Kidney (tissue), 14 donors: ENCODE results near the gene CDK15. TPM values are rescaled to one million over a fixed set of nuclear protein-coding genes. Genes with fewer than 3 reads are reported as not detected.

Experiments used
- DNase-seq, 5 donors: peaks; one replicate each; pipeline ENCODE4 v3.0.0-alpha.2; 2013 to 2020
- FAIRE-seq: peaks from 2 replicates; lab custom pipeline; 2012; peaks lifted over from hg19 to GRCh38; lab: Jason Lieb, UNC
- H3K27ac ChIP-seq, 2 donors: one replicate each; pipeline ENCODE4 v1.7.0; 2013; ENCODE audit warnings: low read depth in 2 of 2, low read length in 2 of 2, inconsistent platforms in 1 of 2
- H3K27me3 ChIP-seq: one replicate; pipeline ENCODE4 v1.7.1; 2013; ENCODE audit warnings: low read length, inconsistent platforms; ENCODE audit not compliant: control insufficient read depth, insufficient read depth
- H3K36me3 ChIP-seq, 3 donors: one replicate each; pipeline versions ENCODE4 v1.7.0 to v1.7.1; 2013; ENCODE audit warnings: low read length in 3 of 3, control low read depth in 1 of 3, inconsistent platforms in 1 of 3; ENCODE audit not compliant: insufficient read depth in 3 of 3, control insufficient read depth in 2 of 3
- H3K4me1 ChIP-seq, 3 donors: one replicate each; pipeline versions ENCODE4 v1.7.0 to v1.7.1; 2013; ENCODE audit warnings: low read length in 3 of 3, inconsistent platforms in 1 of 3, low read depth in 1 of 3; ENCODE audit not compliant: control insufficient read depth in 2 of 3, insufficient read depth in 2 of 3
- H3K4me3 ChIP-seq, 3 donors: one replicate each; pipeline versions ENCODE4 v1.7.0 to v1.8.1; 2013; ENCODE audit warnings: low read length in 3 of 3, control low read depth in 1 of 3, inconsistent platforms in 1 of 3
- H3K9ac ChIP-seq, 3 donors: one replicate each; pipeline versions ENCODE4 v1.7.0 to v1.7.1; 2013; ENCODE audit warnings: low read length in 3 of 3, control low read depth in 1 of 3, inconsistent platforms in 1 of 3
- H3K9me3 ChIP-seq, 3 donors: one replicate each; pipeline versions ENCODE4 v1.7.0 to v1.7.1; 2013; ENCODE audit warnings: low read length in 3 of 3, control low read depth in 1 of 3, inconsistent platforms in 1 of 3; ENCODE audit not compliant: control insufficient read depth in 2 of 3, insufficient read depth in 1 of 3
- intact Hi-C: fragments of 100-400 bp; cut with DNase I; formaldehyde crosslinking; loops from one replicate; pipeline ENCODE4 v1.11.1; 2022
- polyA plus RNA-seq: library from polyadenylated mRNA; stranded (reverse); fragments of 350-450 nt; fragmentation: Illumina TruSeq; extraction: RNeasy Lipid Tissue Mini Kit (QIAGEN cat#74804); gene quantifications from one replicate; pipeline ENCODE4 v1.2.3, GENCODE V29; 2014; ENCODE audit warnings: low read depth, low replicate concordance; ENCODE audit not compliant: insufficient read depth
- total RNA-seq: library from RNA; stranded (reverse); fragmentation: NEBNext Ultra II Directional; extraction: Animal tissue kit (Norgen Biotek cat#: 25700); gene quantifications from one replicate; pipeline ENCODE4 v1.2.1, GENCODE V29; 2021
- TF ChIP-seq, protein P1 (sequence below): IDR thresholded peaks from 3 replicates; pipeline ENCODE4 v1.5.1; 2012; ENCODE audit warnings: mild to moderate bottlenecking, moderate library complexity, borderline replicate concordance; ENCODE audit not compliant: insufficient read depth; ENCODE audit errors: extremely low read depth
- donor health status: control.
- donor health status: control.
- donor health status: control.
- donor health status: control.
- donor health status: control.
- donor health status: DM: yes; HTN: yes; CAD: no.
- donor health status: Normal renal cell carcinoma (clear cell type).

CDK15 gene
- total and polyA plus RNA-seq, 2 donors from 2014 or later, result 0.11 to 2.7 TPM

GRCh38 chr2:201768918-201769317 lies 37.4 kb upstream of the CDK15 start:
- Histone ChIP-seq H3K27ac (no peak overlapping the region), H3K36me3 (peaks cover 0 to 3% (median 2%) of the 10 kb centered on the region in 3 donors), H3K9me3 (no peaks in the 10 kb centered on the region), H3K27me3 (no peaks in the 10 kb centered on the region), H3K4me1 (no peaks in the 10 kb centered on the region), H3K4me3 (no peak overlapping the region), H3K9ac (no peak overlapping the region)
- TF ChIP-seq, protein P1, sequence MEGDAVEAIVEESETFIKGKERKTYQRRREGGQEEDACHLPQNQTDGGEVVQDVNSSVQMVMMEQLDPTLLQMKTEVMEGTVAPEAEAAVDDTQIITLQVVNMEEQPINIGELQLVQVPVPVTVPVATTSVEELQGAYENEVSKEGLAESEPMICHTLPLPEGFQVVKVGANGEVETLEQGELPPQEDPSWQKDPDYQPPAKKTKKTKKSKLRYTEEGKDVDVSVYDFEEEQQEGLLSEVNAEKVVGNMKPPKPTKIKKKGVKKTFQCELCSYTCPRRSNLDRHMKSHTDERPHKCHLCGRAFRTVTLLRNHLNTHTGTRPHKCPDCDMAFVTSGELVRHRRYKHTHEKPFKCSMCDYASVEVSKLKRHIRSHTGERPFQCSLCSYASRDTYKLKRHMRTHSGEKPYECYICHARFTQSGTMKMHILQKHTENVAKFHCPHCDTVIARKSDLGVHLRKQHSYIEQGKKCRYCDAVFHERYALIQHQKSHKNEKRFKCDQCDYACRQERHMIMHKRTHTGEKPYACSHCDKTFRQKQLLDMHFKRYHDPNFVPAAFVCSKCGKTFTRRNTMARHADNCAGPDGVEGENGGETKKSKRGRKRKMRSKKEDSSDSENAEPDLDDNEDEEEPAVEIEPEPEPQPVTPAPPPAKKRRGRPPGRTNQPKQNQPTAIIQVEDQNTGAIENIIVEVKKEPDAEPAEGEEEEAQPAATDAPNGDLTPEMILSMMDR, result no peak
- FAIRE-seq, result no peak
- no peak for DNase-seq
- intact Hi-C loops, result no loop called here

DNA sequence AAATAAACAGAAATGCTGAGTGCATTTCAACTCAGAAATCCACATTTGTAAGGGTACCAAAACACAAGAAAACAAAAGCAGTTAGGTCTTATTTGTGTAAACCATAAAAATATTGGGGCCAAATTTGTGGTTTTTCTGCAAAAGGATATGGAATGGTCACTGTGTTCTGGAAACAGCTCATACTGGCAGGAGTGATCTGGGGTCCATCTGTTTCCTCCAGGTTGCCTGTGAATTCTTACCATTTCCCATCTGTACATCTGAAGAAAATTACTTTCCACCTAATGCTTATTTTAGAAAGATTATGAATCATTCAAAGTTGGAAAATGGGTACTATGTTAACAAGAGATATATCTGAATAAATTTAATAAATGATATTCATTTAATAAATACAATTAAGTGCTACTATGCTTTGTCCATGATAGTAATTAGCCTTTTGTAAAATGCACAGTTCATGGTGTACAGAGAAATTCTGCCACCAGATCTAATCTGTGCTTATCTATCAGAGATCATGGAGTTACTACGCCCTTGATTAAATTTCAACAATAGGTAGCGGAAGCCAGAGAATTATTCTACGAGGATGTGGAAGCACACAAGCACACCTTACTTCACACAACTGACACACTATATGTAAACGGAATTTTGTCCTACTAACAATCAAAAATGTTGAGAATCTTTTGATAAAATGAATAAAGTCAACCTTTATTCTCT lies 36.5 kb upstream of the CDK15 start:
- no peak for FAIRE-seq
- H3K9ac ChIP-seq, result no peak overlapping the region

DNA sequence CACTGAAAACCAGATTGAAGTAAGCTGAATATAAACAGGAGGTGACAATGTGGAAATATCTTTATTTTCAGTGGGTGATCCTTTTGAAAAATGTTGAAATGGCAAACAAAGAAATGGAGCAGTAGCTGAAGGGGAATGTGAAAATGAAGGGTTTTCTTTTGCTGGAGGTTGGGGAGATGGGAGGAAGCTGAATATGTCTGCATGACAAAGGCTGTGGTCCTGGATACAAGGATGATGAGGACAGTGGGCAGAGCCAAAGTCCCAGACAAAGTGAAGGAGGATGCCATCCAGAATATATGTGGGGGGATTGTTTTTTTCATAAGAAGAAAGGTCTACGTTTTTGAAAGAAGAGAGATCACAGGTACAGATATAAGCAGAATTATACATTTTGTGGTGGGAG lies 32.3 kb upstream of the CDK15 start:
- H3K27me3 ChIP-seq, result no peaks in the 10 kb centered on the region
- H3K27ac ChIP-seq, result no peak overlapping the region
- FAIRE-seq (no peak), DNase-seq (no peak)
- H3K36me3 ChIP-seq, result no peaks in the 10 kb centered on the region
- no peak overlapping the region for H3K4me3 ChIP-seq
- intact Hi-C loops, result no loop called here
- TF ChIP-seq, protein P1, result no peak
- H3K4me1 ChIP-seq, result peaks cover 0 to 4% (median under 1%) of the 10 kb centered on the region in 3 donors
- no peaks in the 10 kb centered on the region for H3K9me3 ChIP-seq
- no peak overlapping the region for H3K9ac ChIP-seq

More for the DNA sequence above, 36.5 kb upstream of the CDK15 start:
- H3K36me3 ChIP-seq, result peaks cover 0 to 3% (median 2%) of the 10 kb centered on the region in 3 donors
- no peak overlapping the region for H3K27ac ChIP-seq
- H3K9me3 ChIP-seq, result no peaks in the 10 kb centered on the region
- no peak for DNase-seq
- TF ChIP-seq, protein P1, result no peak
- no peaks in the 10 kb centered on the region for H3K4me1 ChIP-seq
- no peak overlapping the region for H3K4me3 ChIP-seq
- intact Hi-C loops, result no loop called here
- H3K27me3 ChIP-seq, result no peaks in the 10 kb centered on the region
